Testis (tissue), 3 donors: ENCODE measurements around the gene ZNF554. TPM values are rescaled to one million over a fixed set of nuclear protein-coding genes. Genes with fewer than 3 reads are reported as not detected.

ENCODE experiments used
- DNase-seq: peaks from one replicate; pipeline ENCODE4 v3.0.0-alpha.2; 2019
- H3K27ac ChIP-seq, 2 donors: fragments of 200-600 bp; sonication (generic); one replicate each; pipeline ENCODE4 v1.5.1; 2019
- H3K27me3 ChIP-seq: fragments of 200-600 bp; sonication (generic); one replicate; pipeline ENCODE4 v1.5.1; 2019
- H3K36me3 ChIP-seq: fragments of 200-600 bp; sonication (generic); one replicate; pipeline ENCODE4 v1.5.1; 2017; ENCODE audit warnings: low read depth; ENCODE audit errors: missing control alignments
- H3K4me1 ChIP-seq: fragments of 200-600 bp; sonication (generic); one replicate; pipeline ENCODE4 v1.5.1; 2019
- H3K4me3 ChIP-seq, 2 donors: fragments of 200-600 bp; sonication (generic); one replicate each; pipeline ENCODE4 v1.5.1; 2017 to 2019
- H3K9me3 ChIP-seq: fragments of 200-600 bp; sonication (generic); one replicate; pipeline ENCODE4 v1.5.1; 2017
- POLR2A ChIP-seq: fragments of 450-650 bp; IDR thresholded peaks from one replicate; pipeline ENCODE4 v1.6.1; 2017; ENCODE audit warnings: antibody characterized with exemption, mild to moderate bottlenecking, moderate library complexity
- WGBS, 2 donors: methylation state at CpG; one replicate each; pipeline ENCODE4 v1.1.5; 2018; 5-methylcytosine and 5-hydroxymethylcytosine counted together
- intact Hi-C: fragments of 100-400 bp; cut with DNase I; formaldehyde crosslinking; loops from one replicate; pipeline ENCODE4 v1.15.1; 2023; ENCODE audit warnings: low total_unique reads
- polyA plus RNA-seq: library from polyadenylated mRNA; stranded (reverse); fragments of 350-450 nt; fragmentation: Illumina TruSeq; extraction: RNeasy Lipid Tissue Mini Kit (QIAGEN cat#74804); gene quantifications from one replicate; pipeline ENCODE4 v1.2.3, GENCODE V29; 2014; ENCODE audit warnings: low read depth, low replicate concordance; ENCODE audit not compliant: insufficient read depth
- total RNA-seq, 2 donors: library from RNA; depleted of rRNA; stranded (reverse); fragments of >200 nt; gene quantifications; one replicate each; pipeline ENCODE4 v1.2.3, GENCODE V29; 2016
- TF ChIP-seq, protein P1 (sequence below), 3 experiments: fragments of 450-650 bp in 2 of 3; fragments of 200-600 bp in 1 of 3; sonication (generic) in 1 of 3; IDR thresholded peaks; one replicate each; pipeline ENCODE4 v1.5.1; 2016 to 2019; ENCODE audit warnings: antibody characterized with exemption in 3 of 3, mild to moderate bottlenecking in 2 of 3, moderate library complexity in 1 of 3

Gene ZNF554
- total and polyA plus RNA-seq, 3 donors from 2014 or later: 6.9 to 9.4 (median 9.3) TPM

DNA sequence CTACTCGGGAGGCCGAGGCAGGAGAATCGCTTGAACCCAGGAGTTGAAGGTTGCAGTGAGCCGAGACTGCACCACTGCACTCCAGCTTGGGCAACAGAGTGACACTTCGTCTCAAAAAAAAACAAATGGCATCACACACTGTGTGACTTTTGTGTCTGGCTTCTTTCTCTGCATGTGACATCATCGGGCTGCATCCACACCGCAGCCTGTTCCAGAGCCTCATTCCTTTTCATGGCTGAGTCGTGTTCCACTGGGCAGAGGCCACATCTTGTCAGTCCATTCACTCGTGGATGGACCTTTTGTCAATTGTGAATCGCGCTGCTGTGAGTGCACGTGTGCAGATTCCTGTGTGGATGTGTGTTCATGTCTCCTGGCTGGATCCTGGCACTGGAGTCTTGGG is 26.1 kb upstream of the ZNF554 start:
- 90 to 96% methylated on average over 12 of the region's 12 CpGs for WGBS, 2 donors
- intact Hi-C loops: no loop called here
- TF ChIP-seq POLR2A: no peak
- TF ChIP-seq, protein P1, sequence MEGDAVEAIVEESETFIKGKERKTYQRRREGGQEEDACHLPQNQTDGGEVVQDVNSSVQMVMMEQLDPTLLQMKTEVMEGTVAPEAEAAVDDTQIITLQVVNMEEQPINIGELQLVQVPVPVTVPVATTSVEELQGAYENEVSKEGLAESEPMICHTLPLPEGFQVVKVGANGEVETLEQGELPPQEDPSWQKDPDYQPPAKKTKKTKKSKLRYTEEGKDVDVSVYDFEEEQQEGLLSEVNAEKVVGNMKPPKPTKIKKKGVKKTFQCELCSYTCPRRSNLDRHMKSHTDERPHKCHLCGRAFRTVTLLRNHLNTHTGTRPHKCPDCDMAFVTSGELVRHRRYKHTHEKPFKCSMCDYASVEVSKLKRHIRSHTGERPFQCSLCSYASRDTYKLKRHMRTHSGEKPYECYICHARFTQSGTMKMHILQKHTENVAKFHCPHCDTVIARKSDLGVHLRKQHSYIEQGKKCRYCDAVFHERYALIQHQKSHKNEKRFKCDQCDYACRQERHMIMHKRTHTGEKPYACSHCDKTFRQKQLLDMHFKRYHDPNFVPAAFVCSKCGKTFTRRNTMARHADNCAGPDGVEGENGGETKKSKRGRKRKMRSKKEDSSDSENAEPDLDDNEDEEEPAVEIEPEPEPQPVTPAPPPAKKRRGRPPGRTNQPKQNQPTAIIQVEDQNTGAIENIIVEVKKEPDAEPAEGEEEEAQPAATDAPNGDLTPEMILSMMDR (IDR thresholded peaks at IDR 0.05): no peak
- Histone ChIP-seq H3K27ac (no peak overlapping the region), H3K4me3 (no peak overlapping the region), H3K9me3 (no peaks in the 10 kb centered on the region), H3K36me3 (no peaks in the 10 kb centered on the region), H3K27me3 (no peaks in the 10 kb centered on the region), H3K4me1 (peaks cover 19% of the 10 kb centered on the region)
- no peak for DNase-seq

DNA sequence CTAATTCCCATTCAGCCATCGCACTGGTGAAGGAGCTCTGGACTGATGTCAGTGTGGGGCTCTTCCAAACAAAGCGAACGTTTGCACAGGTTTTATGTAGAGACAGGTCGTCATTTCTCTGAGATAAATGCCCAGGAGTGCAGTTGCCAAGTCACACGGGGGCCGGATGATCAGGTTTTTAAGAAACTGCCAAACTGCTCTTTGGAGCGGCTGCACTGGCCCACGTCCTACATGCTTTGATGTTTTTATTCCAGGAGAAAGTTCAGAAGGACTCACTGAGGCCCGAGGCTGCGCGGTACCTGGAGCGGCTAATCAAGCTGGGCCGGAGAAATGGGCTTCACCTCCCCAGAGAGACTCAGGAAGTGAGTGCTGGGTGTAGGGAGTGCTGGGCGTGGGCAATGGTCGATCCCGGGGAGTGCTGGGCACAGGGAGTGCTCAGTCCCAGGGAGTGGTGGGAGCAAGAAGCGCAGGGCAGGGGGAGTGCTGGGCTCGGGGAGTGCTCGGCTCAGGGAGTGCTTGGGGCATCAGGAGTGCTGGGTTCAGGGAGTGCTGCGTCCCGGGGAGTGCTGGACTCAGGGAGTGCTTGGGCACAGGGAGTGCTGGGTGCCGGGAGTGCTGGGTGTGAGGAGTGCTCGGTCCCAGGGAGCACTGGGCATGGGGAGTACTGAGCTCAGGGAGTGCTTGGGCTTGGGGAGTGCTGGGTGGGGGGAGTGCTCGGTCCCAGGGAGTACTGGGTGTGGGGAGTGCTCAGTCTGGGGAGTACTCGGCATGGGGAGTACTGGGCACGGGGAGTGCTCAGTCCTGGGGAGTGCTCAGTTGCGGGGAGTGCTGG is 23.6 kb upstream of the ZNF554 start:
- H3K27ac ChIP-seq: no peak overlapping the region
- no peak overlapping the region for H3K4me3 ChIP-seq
- H3K27me3 ChIP-seq: no peaks in the 10 kb centered on the region
- TF ChIP-seq, protein P1 (IDR thresholded peaks at IDR 0.05): no peak
- no peak for TF ChIP-seq POLR2A
- WGBS, 2 donors: 91 to 95% methylated on average over 14 to 27 of the region's 27 CpGs
- H3K4me1 ChIP-seq: peaks cover 6% of the 10 kb centered on the region
- intact Hi-C loops: no loop called here
- H3K36me3 ChIP-seq: no peaks in the 10 kb centered on the region
- H3K9me3 ChIP-seq: no peaks in the 10 kb centered on the region
- DNase-seq: no peak

DNA sequence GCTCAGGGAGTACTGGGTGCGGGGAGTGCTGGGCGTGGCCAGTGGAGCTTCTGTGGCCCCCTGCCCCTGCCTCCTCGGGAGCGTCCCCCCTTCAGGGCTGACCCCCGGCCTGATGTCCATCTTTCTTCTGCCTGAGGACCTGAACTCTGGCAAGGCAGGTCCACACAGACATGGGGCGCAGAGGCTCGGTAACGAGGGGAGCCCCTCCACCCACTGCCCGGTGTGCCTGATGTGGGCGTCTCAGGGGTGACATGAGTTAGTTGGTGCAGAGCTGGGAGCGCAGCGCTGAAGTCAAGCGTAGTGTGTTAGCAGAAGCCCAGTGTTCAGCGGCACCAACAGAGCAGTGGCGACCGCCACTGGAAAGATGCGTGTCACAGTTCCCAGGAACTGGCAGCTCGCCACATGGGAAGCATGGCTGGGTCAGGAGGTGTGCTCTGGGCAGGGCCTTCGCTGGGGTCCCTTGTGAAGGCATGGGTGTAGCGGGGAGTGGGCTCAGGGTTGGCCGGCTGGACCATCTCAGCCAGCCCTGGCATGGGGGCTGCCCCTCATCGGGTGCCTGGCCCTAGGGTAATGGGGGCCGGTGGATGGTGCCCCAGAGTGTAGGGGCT is 22.9 kb upstream of the ZNF554 start:
- intact Hi-C loops: no loop called here
- no peak for DNase-seq

DNA sequence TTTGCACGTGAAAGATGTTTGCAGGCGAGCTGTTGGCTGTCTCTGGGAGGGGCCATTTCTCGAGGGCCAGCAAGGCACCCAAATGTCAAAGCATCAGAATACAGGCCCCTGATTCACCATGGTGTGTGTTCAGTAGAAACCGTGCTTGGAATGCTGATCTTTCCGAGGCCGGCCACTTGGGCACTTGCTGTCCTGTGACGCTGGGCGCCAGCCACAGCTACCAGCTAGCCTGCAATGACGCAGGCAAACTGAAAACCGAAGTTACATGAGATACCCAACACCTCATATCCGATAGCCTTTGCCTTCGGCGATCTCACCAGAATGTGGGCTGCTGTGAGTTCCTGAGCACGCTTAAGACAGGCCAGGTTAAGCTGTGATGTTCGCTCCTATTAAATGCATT is 22.4 kb upstream of the ZNF554 start:
- Histone ChIP-seq H3K9me3 (no peaks in the 10 kb centered on the region), H3K27me3 (no peaks in the 10 kb centered on the region), H3K36me3 (no peaks in the 10 kb centered on the region), H3K27ac (no peak overlapping the region), H3K4me1 (peaks cover 6% of the 10 kb centered on the region), H3K4me3 (no peak overlapping the region)
- TF ChIP-seq, protein P1 (IDR thresholded peaks at IDR 0.05): no peak
- TF ChIP-seq POLR2A: no peak
- intact Hi-C loops: no loop called here
- 96 to 99% methylated on average over 12 to 15 of the region's 15 CpGs for WGBS, 2 donors
- DNase-seq: no peak

More for the DNA sequence above, 22.9 kb upstream of the ZNF554 start:
- H3K36me3 ChIP-seq: no peaks in the 10 kb centered on the region
- TF ChIP-seq POLR2A: no peak
- TF ChIP-seq, protein P1 (IDR thresholded peaks at IDR 0.05): no peak
- H3K27me3 ChIP-seq: no peaks in the 10 kb centered on the region
- peaks cover 6% of the 10 kb centered on the region for H3K4me1 ChIP-seq
- 93 to 96% methylated on average over 15 to 23 of the region's 23 CpGs for WGBS, 2 donors
- H3K4me3 ChIP-seq: no peak overlapping the region
- H3K9me3 ChIP-seq: no peaks in the 10 kb centered on the region
- no peak overlapping the region for H3K27ac ChIP-seq
